ENCODE measurements around the gene GANAB.

The GANAB gene

GRCh38 chr11:62580959-62581715, 65.3 kb downstream of the GANAB start:
- TF ChIP-seq CTCF (IDR thresholded peaks at IDR 0.05; ENCODE audit: low read depth, low read length, missing control alignments), result no peak
- H3K4me3 ChIP-seq (replicated peaks; ENCODE audit: low read depth, low read length), result no peak overlapping the region
- DNase-seq (ENCODE audit: extremely low read depth, low read depth), result no peak

GRCh38 chr11:62579252-62579651, 67.2 kb downstream of the GANAB start:
- DNase-seq (ENCODE audit: extremely low read depth, low read depth), result no peak
- TF ChIP-seq CTCF (IDR thresholded peaks at IDR 0.05; ENCODE audit: low read depth, low read length, missing control alignments), result no peak
- no peak overlapping the region for H3K4me3 ChIP-seq (replicated peaks; ENCODE audit: low read depth, low read length)

- no peak for DNase-seq (ENCODE audit: extremely low read depth, low read depth)
- no peak for TF ChIP-seq CTCF (IDR thresholded peaks at IDR 0.05; ENCODE audit: low read depth, low read length, missing control alignments)
- no peak overlapping the region for H3K4me3 ChIP-seq (replicated peaks; ENCODE audit: low read depth, low read length)
Measured at GRCh38 chr11:62578541-62578940, 67.9 kb downstream of the GANAB start.

- no peak overlapping the region for H3K4me3 ChIP-seq (replicated peaks; ENCODE audit: low read depth, low read length)
- no peak for DNase-seq (ENCODE audit: extremely low read depth, low read depth)
- TF ChIP-seq CTCF (IDR thresholded peaks at IDR 0.05; ENCODE audit: low read depth, low read length, missing control alignments), result no peak
Measured at GRCh38 chr11:62577046-62577714, 69.2 kb downstream of the GANAB start.

DNA sequence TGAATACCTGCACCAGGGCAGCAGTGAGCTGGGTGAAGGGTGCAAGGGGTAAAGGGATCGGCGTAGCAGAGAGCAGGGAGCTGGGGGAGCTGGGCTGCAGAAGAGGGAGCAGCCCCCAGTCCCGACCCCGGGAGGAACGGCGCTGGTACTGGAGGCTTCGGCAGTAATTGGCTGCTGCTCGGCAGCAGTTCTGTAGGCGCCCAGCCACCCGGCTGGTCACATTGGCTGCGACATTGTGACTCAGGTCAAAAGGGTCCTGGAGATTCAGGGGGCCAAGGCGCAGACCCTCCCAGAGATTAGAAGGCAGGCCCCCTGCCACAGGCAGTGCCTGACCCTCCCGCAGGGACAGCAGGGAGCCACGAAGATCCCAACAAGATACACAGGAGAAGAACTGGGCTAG, 70.6 kb downstream of the GANAB start:
- peak overlapping the region; percentile 100; the same call in 1 of the 2 replicates for H3K4me3 ChIP-seq (replicated peaks; ENCODE audit: low read depth, low read length)
- no peak for DNase-seq (ENCODE audit: extremely low read depth, low read depth)
- no peak for TF ChIP-seq CTCF (IDR thresholded peaks at IDR 0.05; ENCODE audit: low read depth, low read length, missing control alignments)

DNA sequence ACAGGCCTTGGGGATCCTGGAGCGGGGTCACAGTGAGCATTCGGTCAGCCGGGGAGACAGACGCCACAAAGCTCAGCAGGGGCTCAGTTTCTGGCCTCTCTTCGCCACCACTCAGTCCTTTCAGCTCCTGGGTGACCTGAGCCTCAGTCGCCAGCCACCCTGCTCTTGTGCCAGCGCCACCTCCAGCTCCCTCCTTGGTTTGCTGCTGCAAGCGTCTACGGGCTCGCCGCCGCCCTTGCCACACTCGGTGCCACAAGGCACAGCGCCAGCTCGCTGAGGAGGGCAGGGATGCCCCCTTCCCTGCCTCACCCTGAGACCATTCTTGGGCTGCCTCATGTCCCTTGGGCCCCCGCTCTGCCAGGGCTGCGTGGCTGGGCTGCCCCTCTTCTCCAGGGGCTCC, 71.3 kb downstream of the GANAB start:
- TF ChIP-seq CTCF (IDR thresholded peaks at IDR 0.05; ENCODE audit: low read depth, low read length, missing control alignments), result no peak
- DNase-seq (ENCODE audit: extremely low read depth, low read depth), result no peak
- peak overlapping the region; percentile 100 for H3K4me3 ChIP-seq (replicated peaks; ENCODE audit: low read depth, low read length)
